HG03039 (cell line): Measurements from ENCODE around the gene HDGFL2.
A peak's percentile ranks its signal among the peaks of the same experiment; 100 is the strongest.

Source experiments
- ATAC-seq: cut with Tn5 transposase; IDR thresholded peaks from one replicate; pipeline ENCODE4 v1.9.1; 2021; ENCODE audit warnings: mild to moderate bottlenecking, moderate library complexity; ENCODE audit not compliant: unreplicated experiment

The HDGFL2 gene

GRCh38 chr19:4464815-4465581 is 7.1 kb upstream of the HDGFL2 start:
- ATAC-seq, result no peak

DNA sequence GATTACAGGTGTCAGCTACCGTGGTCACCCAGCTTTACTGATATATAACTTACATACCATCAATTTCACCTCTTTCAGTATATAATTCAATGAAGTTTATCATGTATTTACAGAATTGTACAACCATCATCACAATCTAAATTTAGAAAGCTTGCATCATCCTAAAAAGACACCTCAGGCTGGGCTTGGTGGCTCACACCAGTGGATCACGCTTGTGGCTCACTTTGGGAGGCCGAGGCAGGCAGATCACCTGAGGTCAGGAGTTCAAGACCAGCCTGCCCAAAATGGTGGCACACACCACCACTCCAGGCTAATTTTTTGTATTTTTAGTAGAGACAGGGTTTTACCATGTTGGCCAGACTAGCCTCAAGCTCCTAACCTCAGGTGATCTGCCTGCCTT is 4.3 kb upstream of the HDGFL2 start:
- no peak for ATAC-seq

GRCh38 chr19:4471403-4472173 is 509 bp upstream of the HDGFL2 start:
- ATAC-seq, result peak; percentile 71

- ATAC-seq, result no peak
These were observed 1.1 kb downstream of the HDGFL2 start for GRCh38 chr19:4473011-4473762.

- no peak for ATAC-seq
These were observed 1.8 kb downstream of the HDGFL2 start for GRCh38 chr19:4473763-4474513.

DNA sequence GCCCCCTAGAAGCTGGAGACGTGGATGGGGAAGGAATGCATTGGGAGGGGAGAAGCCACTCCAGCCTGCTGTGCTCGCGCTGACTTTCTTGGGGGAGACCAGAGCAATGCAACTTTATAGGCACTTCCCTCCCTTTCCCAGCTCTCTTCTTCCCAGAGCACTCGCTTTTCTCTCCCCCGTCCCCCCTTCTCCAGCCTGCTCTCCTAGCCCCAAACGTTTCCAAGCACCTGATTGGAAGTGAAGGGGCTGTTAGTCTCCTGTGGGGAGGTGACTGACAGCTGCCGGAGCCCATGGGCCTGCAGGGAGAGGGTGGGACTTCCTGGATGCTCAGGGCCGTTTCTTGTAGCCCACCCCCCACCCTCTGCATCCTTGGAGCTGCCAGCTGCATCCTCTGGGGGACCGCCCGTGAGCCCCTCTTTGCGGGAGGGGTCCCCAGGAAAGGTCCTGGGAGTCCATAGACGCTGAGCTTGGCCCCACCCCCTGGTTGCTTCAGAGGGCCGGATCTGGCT is 2.5 kb downstream of the HDGFL2 start:
- ATAC-seq, result no peak

DNA sequence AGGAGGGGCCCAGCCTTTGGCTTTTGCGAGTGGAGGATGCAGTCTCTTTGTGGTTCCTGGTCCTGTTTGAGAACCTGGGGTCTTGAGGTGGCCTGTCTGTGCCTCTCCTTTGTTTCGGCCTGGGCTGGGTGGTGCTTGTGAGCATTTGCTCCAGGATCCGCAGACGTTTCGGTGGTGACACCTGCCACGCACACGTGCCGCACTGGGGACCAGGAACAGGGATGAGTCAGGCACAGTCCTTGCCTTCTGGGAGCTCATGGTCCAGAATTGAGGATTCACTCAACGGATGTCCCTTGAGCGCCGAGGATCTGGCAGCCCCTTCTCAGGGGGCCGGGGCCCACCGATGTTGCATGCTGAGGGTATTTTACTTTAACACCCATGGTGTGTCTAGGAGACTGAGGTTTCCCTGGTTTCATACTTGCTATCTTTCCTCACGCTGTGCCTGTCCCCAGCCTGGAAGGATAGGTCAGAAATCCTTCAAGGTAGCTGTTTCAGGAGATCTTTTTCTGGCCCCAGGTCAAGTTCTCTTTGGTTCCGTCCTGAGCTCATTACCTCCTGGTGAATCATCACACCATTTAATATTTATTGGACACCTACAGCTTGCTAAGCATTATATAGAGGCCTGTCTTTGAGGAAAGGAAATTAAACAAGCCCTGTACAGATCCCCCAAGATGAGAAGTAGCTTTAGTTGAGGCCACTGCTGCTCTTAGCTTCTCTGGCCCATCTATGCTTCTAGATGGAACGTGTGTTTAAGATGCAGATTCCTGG is 5.1 kb downstream of the HDGFL2 start:
- ATAC-seq, result no peak

- ATAC-seq, result no peak
These were observed 10.7 kb downstream of the HDGFL2 start for GRCh38 chr19:4482721-4483364.

GRCh38 chr19:4483385-4483784 is 11.3 kb downstream of the HDGFL2 start:
- ATAC-seq, result no peak

DNA sequence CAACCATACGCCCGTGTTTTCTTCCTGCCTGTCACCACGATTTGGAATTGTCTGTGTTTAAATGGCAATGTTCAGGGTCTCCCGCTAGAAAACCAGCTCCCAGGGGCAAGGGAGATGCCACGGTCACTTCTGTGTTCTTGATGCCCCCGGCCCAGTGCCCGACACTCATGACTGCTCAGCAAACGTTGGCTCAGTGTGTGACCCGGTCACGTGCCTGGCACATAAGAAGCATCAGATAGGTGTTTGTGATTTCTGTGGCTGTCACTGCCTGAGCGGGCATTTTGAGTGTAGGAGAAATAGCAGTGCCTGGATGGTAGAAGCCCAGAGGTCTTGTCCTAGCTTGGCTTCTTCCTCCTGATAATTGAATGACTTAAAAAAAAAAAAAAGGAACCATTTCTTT is 15.5 kb downstream of the HDGFL2 start:
- ATAC-seq, result no peak

DNA sequence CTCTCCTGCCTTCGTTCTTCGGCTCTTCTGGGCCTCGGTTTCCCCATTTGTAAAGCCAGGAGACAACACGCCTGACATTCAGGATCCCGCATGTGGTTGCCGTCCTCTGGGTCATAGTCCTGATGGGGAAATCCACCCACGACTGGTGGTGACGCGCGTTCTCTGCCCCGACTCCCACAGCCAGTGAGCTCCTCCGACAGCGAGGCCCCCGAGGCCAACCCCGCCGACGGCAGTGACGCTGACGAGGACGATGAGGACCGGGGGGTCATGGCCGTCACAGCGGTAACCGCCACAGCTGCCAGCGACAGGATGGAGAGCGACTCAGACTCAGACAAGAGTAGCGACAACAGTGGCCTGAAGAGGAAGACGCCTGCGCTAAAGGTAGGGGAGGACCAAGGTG is 16.4 kb downstream of the HDGFL2 start:
- ATAC-seq, result no peak

DNA sequence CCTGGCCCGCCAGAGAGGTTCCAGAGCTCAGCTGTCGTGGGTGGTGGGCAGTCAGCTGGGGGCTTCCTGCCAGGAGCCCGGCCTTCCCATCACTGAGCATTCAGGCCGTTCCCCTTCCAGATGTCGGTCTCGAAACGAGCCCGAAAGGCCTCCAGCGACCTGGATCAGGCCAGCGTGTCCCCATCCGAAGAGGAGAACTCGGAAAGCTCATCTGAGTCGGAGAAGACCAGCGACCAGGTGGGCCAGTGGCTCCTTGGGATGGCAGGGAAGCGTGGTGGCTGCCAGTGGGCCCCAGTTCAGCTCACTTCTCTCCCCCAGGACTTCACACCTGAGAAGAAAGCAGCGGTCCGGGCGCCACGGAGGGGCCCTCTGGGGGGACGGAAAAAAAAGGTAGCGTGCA is 19.3 kb downstream of the HDGFL2 start:
- ATAC-seq, result no peak

DNA sequence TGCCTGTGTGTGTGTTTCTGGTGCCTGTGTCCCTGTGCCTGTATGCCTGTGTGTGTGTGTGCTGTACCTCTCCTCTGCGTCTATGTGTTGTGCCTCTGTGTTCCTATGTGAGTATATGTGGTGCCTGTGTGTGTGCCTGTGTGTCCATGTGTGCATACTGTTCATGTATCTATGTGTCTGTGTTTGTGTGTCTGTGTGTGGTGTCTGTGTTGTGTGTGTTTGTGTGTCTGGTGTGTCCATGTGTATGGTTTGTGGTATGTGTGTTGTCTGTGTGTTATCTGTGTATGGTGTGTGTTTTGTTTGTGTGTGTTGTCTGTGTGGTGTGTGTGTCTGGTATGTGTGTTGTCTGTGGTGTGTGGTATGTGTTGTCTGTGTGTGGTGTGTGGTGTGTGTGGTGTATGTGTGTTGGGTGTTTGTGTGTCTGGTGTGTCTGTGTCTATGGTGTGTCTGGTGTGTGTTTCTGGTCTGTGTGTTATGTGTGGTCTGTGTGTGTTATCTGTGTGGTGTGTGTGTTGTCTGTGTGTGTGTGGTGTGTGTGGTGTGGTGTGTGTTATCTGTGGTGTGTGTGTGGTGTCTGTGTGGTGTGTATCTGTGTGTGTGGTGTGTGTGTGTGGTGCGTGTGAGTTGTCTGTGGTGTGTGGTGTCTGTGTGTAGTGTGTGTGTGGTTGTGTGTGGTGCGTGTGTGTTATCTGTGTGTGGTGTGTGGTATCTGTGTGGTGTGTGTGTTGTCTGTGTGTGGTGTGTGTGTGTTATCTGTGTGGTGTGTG is 20.4 kb downstream of the HDGFL2 start:
- ATAC-seq, result no peak

DNA sequence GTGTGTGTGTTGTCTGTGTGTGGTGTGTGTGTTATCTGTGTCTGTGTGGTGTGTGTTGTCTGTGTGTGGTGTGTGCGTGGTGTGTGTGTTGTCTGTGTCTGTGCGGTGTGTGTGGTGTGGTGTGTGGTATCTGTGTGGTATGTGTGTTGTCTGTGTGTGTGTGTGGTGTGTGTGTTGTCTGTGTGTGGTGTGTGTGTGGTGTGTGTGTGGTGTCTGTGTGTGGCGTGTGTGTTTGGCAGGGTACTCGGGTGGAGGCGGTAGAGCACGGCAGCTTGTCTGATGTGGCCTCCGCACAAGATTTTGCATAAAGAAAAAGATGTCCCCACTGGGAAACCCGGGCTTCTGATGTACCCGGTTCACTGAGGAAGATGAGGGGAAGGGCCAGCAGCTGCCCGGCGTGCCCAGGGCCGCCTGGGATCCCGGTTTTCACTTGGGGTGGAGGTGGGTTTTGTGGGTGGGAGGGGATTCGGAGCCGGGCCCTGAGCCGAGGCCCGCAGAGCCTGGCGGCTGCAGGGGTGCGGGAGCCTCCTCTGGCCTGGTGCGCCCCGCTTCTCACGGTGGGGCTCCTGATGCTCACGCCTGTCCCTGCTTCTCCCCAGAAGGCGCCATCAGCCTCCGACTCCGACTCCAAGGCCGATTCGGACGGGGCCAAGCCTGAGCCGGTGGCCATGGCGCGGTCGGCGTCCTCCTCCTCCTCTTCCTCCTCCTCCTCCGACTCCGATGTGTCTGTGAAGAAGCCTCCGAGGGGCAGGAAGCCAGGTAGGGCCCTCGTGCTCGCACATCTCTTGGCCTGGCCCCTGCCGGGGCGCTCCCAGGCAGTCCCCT is 21.2 kb downstream of the HDGFL2 start:
- ATAC-seq, result no peak

DNA sequence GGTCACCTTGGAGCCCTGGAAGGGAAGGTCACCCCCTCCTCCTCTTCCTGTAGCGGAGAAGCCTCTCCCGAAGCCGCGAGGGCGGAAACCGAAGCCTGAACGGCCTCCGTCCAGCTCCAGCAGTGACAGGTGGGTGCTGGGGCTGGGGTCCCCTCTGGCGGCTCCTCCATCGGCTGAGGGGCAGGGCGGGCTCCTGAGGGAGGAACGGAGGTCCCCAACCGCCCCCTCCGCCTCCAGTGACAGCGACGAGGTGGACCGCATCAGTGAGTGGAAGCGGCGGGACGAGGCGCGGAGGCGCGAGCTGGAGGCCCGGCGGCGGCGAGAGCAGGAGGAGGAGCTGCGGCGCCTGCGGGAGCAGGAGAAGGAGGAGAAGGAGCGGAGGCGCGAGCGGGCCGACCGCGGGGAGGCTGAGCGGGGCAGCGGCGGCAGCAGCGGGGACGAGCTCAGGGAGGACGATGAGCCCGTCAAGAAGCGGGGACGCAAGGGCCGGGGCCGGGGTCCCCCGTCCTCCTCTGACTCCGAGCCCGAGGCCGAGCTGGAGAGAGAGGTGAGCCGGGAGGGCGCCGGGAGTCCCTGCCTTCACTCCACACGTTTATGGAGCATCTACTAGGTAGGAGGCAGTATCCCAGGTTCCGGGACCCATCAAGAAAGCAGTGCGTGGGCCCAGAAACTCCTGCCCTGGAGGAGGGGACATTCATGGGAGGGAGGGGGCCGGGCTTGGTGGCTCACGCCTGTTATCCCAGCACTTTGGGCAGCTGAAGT is 22.0 kb downstream of the HDGFL2 start:
- no peak for ATAC-seq

DNA sequence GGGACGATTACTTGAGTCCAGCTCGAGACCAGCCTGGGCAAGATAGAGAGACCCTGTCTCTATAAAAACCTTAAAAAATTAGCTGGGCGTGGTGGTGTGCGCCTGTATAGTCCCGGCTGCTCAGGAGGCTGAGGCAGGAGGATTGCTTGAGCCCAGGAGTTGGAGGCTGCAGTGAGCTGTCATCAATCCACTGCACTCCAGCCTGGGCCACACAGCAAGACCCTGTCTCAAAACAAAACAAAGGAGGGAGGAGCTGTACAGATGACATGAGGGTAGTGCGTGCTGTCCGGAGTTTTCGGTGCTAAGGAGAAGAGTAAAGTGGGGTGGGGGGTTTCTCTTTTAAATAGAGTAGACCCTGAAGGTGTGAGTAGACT is 22.6 kb downstream of the HDGFL2 start:
- ATAC-seq, result no peak

DNA sequence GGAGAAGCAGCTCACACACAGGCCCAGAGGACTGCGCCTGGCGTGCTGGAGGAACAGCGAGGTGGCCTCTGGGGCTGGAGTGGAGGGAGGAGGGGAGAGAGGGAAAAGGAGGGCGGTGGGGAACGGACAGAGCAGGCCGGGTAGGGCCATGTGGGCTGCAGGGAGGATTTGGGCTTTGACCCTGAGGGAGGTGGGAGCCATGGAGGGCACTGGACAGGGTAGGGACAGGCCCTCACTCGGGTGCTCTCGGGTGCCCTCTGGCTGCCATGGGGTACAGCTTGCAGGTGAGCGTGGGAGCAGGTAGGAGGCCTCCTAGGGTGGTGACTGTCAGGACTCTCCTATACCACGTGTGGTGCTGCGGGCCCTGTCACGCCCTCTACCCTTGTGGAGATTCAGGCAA is 23.4 kb downstream of the HDGFL2 start:
- ATAC-seq, result no peak
